HPDE6-E6E7 (cell line): ENCODE measurements around the gene PNMA8C.
"Not testable (repeated sequence)": the region's sequence is repeated elsewhere in the genome, so short reads cannot be mapped to it uniquely, and the experiment has no call there.

Experiments used
- DNase-seq: peaks from one replicate; pipeline ENCODE4 v3.0.0; 2011; ENCODE audit warnings: missing footprints; ENCODE audit errors: extremely low spot score

The PNMA8C gene

GRCh38 chr19:46390121-46390858 lies 38.4 kb downstream of the PNMA8C start:
- no peak for DNase-seq

GRCh38 chr19:46388311-46389095 lies 40.2 kb downstream of the PNMA8C start:
- no peak for DNase-seq

- DNase-seq, result no peak
These were observed 41.0 kb downstream of the PNMA8C start for GRCh38 chr19:46387713-46388130.

- DNase-seq, result no peak
These were observed 41.6 kb downstream of the PNMA8C start for GRCh38 chr19:46386996-46387712.

- no peak for DNase-seq
These were observed 42.6 kb downstream of the PNMA8C start for GRCh38 chr19:46386151-46386550.

GRCh38 chr19:46385636-46386035 lies 43.1 kb downstream of the PNMA8C start:
- no peak for DNase-seq

- no peak for DNase-seq
These were observed 44.3 kb downstream of the PNMA8C start for GRCh38 chr19:46384396-46384795.

GRCh38 chr19:46383846-46384245 lies 44.9 kb downstream of the PNMA8C start:
- no peak for DNase-seq

- DNase-seq, result no peak
These were observed 45.4 kb downstream of the PNMA8C start for GRCh38 chr19:46383171-46383815.

GRCh38 chr19:46381756-46382345 lies 46.9 kb downstream of the PNMA8C start:
- DNase-seq, result no peak

- DNase-seq, result no peak
These were observed 47.4 kb downstream of the PNMA8C start for GRCh38 chr19:46381346-46381745.

- DNase-seq, result no peak
These were observed 48.0 kb downstream of the PNMA8C start for GRCh38 chr19:46380690-46381089.

GRCh38 chr19:46378268-46378667 lies 50.5 kb downstream of the PNMA8C start:
- DNase-seq, result no peak

- DNase-seq, result no peak
These were observed 52.2 kb downstream of the PNMA8C start for GRCh38 chr19:46376241-46377153.

GRCh38 chr19:46375476-46376067 lies 53.2 kb downstream of the PNMA8C start:
- DNase-seq, result not testable (repeated sequence)
